Measurements from ENCODE around the gene CCDC74A. TPM values are rescaled to one million over a fixed set of nuclear protein-coding genes. Genes with fewer than 3 reads are reported as not detected.
"Not testable (repeated sequence)": the region's sequence is repeated elsewhere in the genome, so short reads cannot be mapped to it uniquely, and the experiment has no call there.

The CCDC74A gene
- total RNA-seq, 1 donor from 2014 or later: 33.3 TPM

GRCh38 chr2:131552871-131553270, 25.2 kb downstream of the CCDC74A start:
- Histone ChIP-seq H3K4me3 (ENCODE audit: low read depth, low read length) (no peak overlapping the region), H3K27me3 (ENCODE audit: control insufficient read depth, insufficient read depth, low read length) (no peaks in the 10 kb centered on the region), H3K36me3 (ENCODE audit: control insufficient read depth, insufficient read depth, low read length) (no peaks in the 10 kb centered on the region)
- no peak for TF ChIP-seq CTCF (IDR thresholded peaks at IDR 0.05; ENCODE audit: insufficient read depth, low read length, poor library complexity, severe bottlenecking)
- DNase-seq (ENCODE audit: low read depth): no peak

DNA sequence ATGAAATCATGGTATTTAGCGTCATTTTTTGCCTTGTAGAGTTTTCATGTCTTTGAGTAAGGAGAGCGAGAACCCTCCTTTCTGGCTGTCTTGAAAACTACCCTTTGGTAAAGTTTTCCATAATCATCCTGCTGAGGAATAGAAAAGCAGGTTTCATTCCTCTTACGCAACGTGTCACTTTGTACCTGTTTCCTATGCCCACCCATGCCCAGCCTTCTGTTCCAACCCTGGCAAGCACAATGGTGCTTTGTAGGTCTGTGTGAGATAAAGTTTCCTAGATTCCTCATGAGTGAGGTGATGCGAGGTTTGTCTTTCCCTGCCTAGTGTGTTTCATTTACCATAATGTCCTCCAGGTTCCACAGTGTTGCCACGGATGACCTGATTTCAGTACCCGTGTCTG, 29.3 kb downstream of the CCDC74A start:
- no peaks in the 10 kb centered on the region for H3K27me3 ChIP-seq (ENCODE audit: control insufficient read depth, insufficient read depth, low read length)

GRCh38 chr2:131557558-131558321, 30.1 kb downstream of the CCDC74A start:
- Histone ChIP-seq H3K36me3 (ENCODE audit: control insufficient read depth, insufficient read depth, low read length) (no peaks in the 10 kb centered on the region), H3K4me3 (ENCODE audit: low read depth, low read length) (no peak overlapping the region), H3K27me3 (ENCODE audit: control insufficient read depth, insufficient read depth, low read length) (no peaks in the 10 kb centered on the region)
- DNase-seq (ENCODE audit: low read depth): no peak
- TF ChIP-seq CTCF (IDR thresholded peaks at IDR 0.05; ENCODE audit: insufficient read depth, low read length, poor library complexity, severe bottlenecking): no peak

More for the DNA sequence above, 29.3 kb downstream of the CCDC74A start:
- no peak for TF ChIP-seq CTCF (IDR thresholded peaks at IDR 0.05; ENCODE audit: insufficient read depth, low read length, poor library complexity, severe bottlenecking)
- Histone ChIP-seq H3K36me3 (ENCODE audit: control insufficient read depth, insufficient read depth, low read length) (no peaks in the 10 kb centered on the region), H3K4me3 (ENCODE audit: low read depth, low read length) (no peak overlapping the region)
- DNase-seq (ENCODE audit: low read depth): no peak

DNA sequence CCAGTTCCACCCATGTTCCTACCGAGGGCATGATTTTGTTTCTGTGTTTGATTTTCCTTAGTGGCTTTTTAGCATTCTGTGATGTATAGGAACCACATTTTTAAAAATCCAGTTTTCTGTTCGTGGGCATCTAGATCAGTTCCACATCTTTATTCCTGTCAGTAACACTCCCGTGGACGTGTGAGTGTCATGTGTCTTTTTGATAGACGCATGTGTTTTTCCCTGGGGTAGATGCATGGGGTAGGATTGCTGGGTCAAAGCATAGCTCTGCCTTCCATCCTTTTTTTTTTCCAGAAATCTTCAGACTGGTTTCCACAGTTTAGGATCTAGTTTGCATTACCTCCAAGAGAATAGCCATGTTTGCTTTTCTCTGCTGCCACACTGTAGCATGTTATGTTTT, 38.7 kb downstream of the CCDC74A start:
- no peaks in the 10 kb centered on the region for H3K36me3 ChIP-seq (ENCODE audit: control insufficient read depth, insufficient read depth, low read length)
- no peak for DNase-seq (ENCODE audit: low read depth)
- TF ChIP-seq CTCF (IDR thresholded peaks at IDR 0.05; ENCODE audit: insufficient read depth, low read length, poor library complexity, severe bottlenecking): no peak
- H3K27me3 ChIP-seq (ENCODE audit: control insufficient read depth, insufficient read depth, low read length): no peaks in the 10 kb centered on the region
- no peak overlapping the region for H3K4me3 ChIP-seq (ENCODE audit: low read depth, low read length)

DNA sequence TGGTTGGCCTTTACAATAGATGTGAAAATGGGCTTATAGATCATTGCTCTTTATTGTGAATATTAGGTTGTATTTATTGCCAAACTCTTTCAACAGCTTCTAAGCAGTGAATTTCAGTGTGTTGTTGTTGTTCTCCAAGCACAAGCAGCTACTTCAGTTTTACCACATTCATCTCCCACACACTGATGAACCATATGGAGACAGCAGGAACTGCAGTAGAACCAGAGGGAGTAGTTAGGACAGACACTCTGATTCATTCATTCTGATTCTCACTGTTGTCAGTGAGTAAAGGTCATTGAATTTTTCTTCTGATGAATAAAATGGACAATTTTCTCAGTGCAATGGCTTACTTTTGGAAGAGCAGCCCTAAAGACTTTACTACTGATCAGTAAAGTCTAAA, 40.2 kb downstream of the CCDC74A start:
- DNase-seq (ENCODE audit: low read depth): no peak
- H3K27me3 ChIP-seq (ENCODE audit: control insufficient read depth, insufficient read depth, low read length): no peaks in the 10 kb centered on the region
- H3K36me3 ChIP-seq (ENCODE audit: control insufficient read depth, insufficient read depth, low read length): no peaks in the 10 kb centered on the region
- TF ChIP-seq CTCF (IDR thresholded peaks at IDR 0.05; ENCODE audit: insufficient read depth, low read length, poor library complexity, severe bottlenecking): no peak
- H3K4me3 ChIP-seq (ENCODE audit: low read depth, low read length): no peak overlapping the region

DNA sequence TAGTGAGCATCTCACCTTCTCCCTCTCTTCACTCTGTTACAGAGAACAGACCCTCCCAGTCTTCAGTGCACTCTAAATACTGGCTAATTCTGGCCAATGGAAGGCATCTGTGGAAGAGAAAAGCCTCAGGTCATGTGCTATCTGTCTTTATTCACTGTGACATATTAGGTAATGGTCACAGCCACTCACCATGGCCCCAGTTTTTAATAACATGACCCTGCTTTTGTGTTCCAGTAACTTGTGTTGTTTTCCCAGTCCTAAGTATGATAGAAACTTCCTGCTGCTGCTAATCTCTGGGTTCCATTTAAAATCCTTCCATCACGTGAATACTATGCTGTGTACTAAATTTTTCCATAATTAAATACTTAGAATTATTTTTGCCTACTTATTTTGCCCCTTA, 40.7 kb downstream of the CCDC74A start:
- H3K27me3 ChIP-seq (ENCODE audit: control insufficient read depth, insufficient read depth, low read length); H3K4me3 ChIP-seq (ENCODE audit: low read depth, low read length); H3K36me3 ChIP-seq (ENCODE audit: control insufficient read depth, insufficient read depth, low read length); DNase-seq (ENCODE audit: low read depth): not testable (repeated sequence)
